Activated CD4-positive, alpha-beta memory T cell treated with anti-CD3 and anti-CD28 coated beads for 36 hours (primary cell): Measurements from ENCODE around the gene PRKAA1. TPM values are rescaled to one million over a fixed set of nuclear protein-coding genes. Genes with fewer than 3 reads are reported as not detected.

Experiments
- CTCF ChIA-PET: fragments of 350-600 bp; sonication (Branson Sonifier 250); formaldehyde crosslinking; loops from one replicate; lab custom pipeline; 2021; ENCODE audit warnings: antibody characterized with exemption, inconsistent platforms; lab: Charles Lee
- POLR2A ChIA-PET: fragments of 350-600 bp; sonication (Branson Sonifier 250); formaldehyde crosslinking; loops from one replicate; lab custom pipeline; 2021; ENCODE audit warnings: antibody characterized with exemption; lab: Charles Lee
- DNase-seq: peaks from one replicate; pipeline ENCODE4 v3.0.0-alpha.2; 2020
- H3K27ac Mint-ChIP-seq: one replicate; pipeline ENCODE4 v1.8.0; 2021; ENCODE audit warnings: mixed read lengths
- H3K27me3 Mint-ChIP-seq: one replicate; pipeline ENCODE4 v1.8.0; 2021; ENCODE audit warnings: mixed read lengths
- H3K36me3 Mint-ChIP-seq: one replicate; pipeline ENCODE4 v1.8.0; 2021; ENCODE audit warnings: mixed read lengths
- H3K4me1 Mint-ChIP-seq: one replicate; pipeline ENCODE4 v1.8.0; 2021; ENCODE audit warnings: low read depth, mixed read lengths
- H3K4me3 Mint-ChIP-seq: one replicate; pipeline ENCODE4 v1.8.0; 2021; ENCODE audit warnings: mild to moderate bottlenecking, mixed read lengths
- H3K9me3 Mint-ChIP-seq: one replicate; pipeline ENCODE4 v1.8.0; 2021; ENCODE audit warnings: mixed read lengths
- intact Hi-C: fragments of 100-400 bp; cut with micrococcal nuclease; formaldehyde crosslinking; loops from one replicate; pipeline ENCODE4 v1.15.1; 2023
- total RNA-seq, 2 experiments: library from RNA; stranded (reverse); gene quantifications; one replicate each; pipeline ENCODE4 v1.2.3, GENCODE V29; 2021

The PRKAA1 gene
- total RNA-seq, 2 experiments from 2014 or later, result 54.4 to 55.6 TPM

DNA sequence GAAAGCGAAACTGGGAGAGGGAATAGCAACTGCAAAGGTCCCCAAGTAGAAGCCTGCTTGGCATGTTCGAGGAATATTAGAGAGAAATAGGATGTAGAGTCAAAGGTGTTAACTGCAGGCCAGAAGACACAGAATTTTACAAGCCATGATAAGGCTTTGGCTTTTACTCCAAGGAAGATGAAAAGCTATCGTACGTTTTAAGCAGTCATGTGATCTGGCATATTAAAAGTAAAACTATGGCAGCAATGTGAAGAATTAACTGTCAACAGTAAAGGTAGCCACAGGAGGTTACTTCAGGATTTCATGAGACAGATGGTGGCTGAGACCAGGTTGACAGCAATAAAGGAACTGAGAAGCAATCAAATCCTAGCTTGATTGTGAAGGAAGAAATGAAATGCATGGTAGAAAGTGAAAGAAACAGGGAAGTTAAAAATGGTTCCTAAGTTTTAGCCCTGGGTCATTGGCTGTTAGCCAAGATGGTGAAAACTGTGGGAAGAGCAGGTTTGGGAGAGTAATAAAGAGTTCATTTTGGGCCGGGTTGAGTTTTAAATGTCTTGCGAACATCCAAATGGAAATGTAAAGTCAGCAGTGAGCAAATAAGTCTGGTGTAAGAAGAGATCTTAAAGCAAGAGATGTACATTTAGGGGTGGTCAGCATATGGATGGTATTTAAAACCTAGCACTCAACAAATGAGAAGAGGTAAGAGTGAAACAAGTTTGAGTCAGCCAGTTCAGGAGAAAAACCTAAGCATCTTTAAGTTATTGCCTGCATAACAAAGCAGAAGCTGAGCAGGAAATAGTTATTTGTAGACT is 22.1 kb downstream of the PRKAA1 start:
- H3K4me1 Mint-ChIP-seq, result peaks cover 29% of the 10 kb centered on the region
- peaks cover 14% of the 10 kb centered on the region for H3K36me3 Mint-ChIP-seq
- peak overlapping the region; percentile 80 for H3K27ac Mint-ChIP-seq
- H3K4me3 Mint-ChIP-seq, result no peak overlapping the region
- POLR2A ChIA-PET, result interaction anchor here (1.0 kb wide), 2 partner anchors 22 to 99 kb away, joined by 3 read pairs; no protein-coding TSS in a partner anchor
- CTCF ChIA-PET, result interaction anchor here (1.2 kb wide), 1 partner anchor 16 kb away, joined by 3 read pairs; no protein-coding TSS in a partner anchor
- H3K9me3 Mint-ChIP-seq, result no peaks in the 10 kb centered on the region
- no peak for DNase-seq
- intact Hi-C loops, result loop anchor here (1.0 kb wide), 1 partner anchor 20 kb away; no protein-coding TSS in a partner anchor
- H3K27me3 Mint-ChIP-seq, result no peaks in the 10 kb centered on the region

DNA sequence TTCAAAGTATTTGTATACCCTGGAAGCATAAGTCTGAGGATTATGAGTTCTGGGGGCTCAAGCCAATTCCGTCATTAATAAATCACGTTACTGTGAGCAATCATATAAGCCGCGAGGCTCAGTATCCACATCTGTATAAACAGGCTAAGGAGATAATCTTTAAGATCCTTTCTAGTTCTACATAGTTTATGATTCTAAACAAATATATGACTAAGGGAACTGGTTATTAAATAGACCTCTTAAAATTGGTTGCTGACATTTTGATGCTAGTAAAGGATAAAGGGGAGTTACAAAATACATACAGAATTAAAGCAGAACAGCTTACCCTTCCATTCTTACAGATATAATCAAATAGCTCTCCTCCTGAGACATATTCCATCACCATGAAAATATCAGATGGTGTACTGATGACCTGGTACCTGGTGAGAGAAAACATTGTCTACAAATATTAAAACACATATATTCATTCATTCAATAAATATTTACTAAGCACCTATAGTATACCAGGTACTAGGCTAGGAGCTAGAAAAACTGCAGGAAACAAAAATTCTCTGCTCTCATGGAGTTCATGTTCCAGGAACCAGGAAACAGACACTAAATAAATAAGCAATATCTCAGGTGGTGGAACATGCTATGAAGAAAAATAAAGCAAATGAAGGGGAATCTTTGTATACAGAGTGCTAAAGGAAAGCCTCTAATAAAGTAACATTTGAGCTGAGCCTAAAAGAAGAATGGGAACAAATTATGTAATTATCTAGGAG is 22.9 kb downstream of the PRKAA1 start:
- peaks cover 25% of the 10 kb centered on the region for H3K4me1 Mint-ChIP-seq
- no peaks in the 10 kb centered on the region for H3K9me3 Mint-ChIP-seq
- no peak for DNase-seq
- peaks cover 15% of the 10 kb centered on the region for H3K36me3 Mint-ChIP-seq
- CTCF ChIA-PET, result interaction anchor here (1.2 kb wide), 1 partner anchor 15 kb away, joined by 3 read pairs; no protein-coding TSS in a partner anchor
- POLR2A ChIA-PET, result no interaction called here
- no peak overlapping the region for H3K27ac Mint-ChIP-seq
- H3K27me3 Mint-ChIP-seq, result no peaks in the 10 kb centered on the region
- intact Hi-C loops, result no loop called here
- no peak overlapping the region for H3K4me3 Mint-ChIP-seq

DNA sequence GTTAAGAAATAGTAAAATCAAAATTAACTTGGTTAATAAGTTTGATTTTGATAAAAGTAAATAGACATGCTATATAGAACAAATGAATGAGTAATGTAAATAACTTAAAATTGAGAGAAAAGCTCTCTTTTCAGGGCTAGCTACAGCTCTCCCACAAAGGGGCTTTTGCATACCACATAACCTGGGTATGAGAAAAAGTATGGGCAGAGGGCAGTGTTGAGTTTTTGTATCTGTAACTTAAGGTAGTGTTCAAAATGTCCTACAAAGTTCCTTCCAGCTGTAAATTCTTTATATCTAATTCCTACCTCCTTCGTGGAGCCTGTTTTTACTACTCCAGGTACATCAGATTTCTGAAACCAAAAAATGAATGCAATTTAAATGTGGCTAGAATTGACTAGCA is 23.6 kb downstream of the PRKAA1 start:
- H3K4me3 Mint-ChIP-seq, result no peak overlapping the region
- POLR2A ChIA-PET, result no interaction called here
- no peaks in the 10 kb centered on the region for H3K9me3 Mint-ChIP-seq
- CTCF ChIA-PET, result no interaction called here
- no peaks in the 10 kb centered on the region for H3K27me3 Mint-ChIP-seq
- no peak overlapping the region for H3K27ac Mint-ChIP-seq
- intact Hi-C loops, result no loop called here
- DNase-seq, result no peak
- peaks cover 15% of the 10 kb centered on the region for H3K36me3 Mint-ChIP-seq
- H3K4me1 Mint-ChIP-seq, result peaks cover 23% of the 10 kb centered on the region

DNA sequence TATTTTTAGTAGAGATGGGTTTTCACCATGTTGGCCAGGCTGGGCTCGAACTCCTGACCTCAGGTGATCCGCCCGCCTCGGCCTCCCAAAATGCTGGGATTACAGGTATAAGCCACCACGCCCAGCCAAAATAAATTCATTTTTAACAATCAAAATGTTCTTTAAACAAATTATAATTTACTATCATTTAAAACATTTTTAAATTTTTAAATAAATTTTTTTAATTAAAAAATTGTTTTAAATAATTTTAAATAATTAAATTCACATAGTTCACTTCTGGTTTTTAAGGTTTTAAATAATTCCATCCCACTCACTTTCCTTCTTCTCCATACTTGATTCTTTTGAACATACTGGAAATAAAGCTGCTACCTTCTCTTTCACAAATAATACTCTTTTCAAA is 27.4 kb downstream of the PRKAA1 start:
- intact Hi-C loops, result no loop called here
- H3K36me3 Mint-ChIP-seq, result peaks cover 19% of the 10 kb centered on the region
- ChIA-PET CTCF (no interaction called here), POLR2A (no interaction called here)
- no peak overlapping the region for H3K4me3 Mint-ChIP-seq
- H3K27ac Mint-ChIP-seq, result no peak overlapping the region
- no peaks in the 10 kb centered on the region for H3K9me3 Mint-ChIP-seq
- no peaks in the 10 kb centered on the region for H3K27me3 Mint-ChIP-seq
- no peak for DNase-seq
- peaks cover 3% of the 10 kb centered on the region for H3K4me1 Mint-ChIP-seq

DNA sequence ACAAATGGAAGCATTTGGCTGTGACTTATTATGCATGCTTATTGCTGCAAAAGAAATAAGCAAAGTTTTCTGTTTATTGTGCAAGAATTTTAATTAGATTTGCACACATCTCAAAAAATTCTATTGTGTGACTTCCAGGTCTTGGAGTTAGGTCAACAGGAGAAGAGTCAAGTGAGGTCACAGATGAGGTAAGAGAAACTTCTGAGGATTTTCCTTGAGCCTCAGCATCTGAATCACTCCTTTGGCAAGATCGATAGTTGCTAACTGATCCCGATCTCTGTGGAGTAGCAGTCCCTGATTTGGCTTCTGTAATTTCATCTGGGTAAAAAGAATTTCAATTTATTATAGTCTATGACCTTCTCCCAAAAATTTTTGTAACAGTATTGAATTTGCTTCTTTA is 35.5 kb downstream of the PRKAA1 start:
- ChIA-PET CTCF (no interaction called here), POLR2A (no interaction called here)
- Mint-ChIP-seq H3K36me3 (peaks cover 31% of the 10 kb centered on the region), H3K27ac (no peak overlapping the region), H3K4me1 (no peaks in the 10 kb centered on the region), H3K4me3 (no peak overlapping the region), H3K9me3 (no peaks in the 10 kb centered on the region), H3K27me3 (no peaks in the 10 kb centered on the region)
- intact Hi-C loops, result no loop called here
- DNase-seq, result no peak

DNA sequence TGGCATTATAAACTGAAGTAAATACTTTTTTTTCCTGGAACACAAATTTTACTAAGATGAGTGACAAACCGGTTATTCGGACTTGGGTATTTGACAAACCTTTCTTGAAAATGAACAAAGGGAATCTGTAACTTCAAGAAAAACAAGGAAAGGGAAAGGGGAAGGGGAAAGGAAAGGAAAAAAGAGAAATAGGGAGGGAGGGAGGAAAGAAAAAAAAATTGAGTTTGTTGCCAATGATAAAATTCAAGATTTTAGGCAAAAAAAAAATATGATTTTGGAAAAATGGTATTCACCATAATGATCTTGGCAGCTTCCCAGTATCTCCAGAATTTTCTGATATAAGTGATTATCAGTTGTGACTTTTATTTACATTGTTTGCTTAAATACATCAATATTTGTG is 40.8 kb downstream of the PRKAA1 start:
- ChIA-PET POLR2A (interaction anchor here (1.5 kb wide), 1 partner anchor 75 kb away, joined by 4 read pairs; no protein-coding TSS in a partner anchor), CTCF (no interaction called here)
- intact Hi-C loops, result loop anchor here (5.0 kb wide), 2 partner anchors 350 to 535 kb away; no protein-coding TSS in a partner anchor
- DNase-seq, result no peak
- Mint-ChIP-seq H3K9me3 (no peaks in the 10 kb centered on the region), H3K4me1 (peaks cover 1% of the 10 kb centered on the region), H3K27me3 (no peaks in the 10 kb centered on the region), H3K27ac (no peak overlapping the region), H3K36me3 (peaks cover 14% of the 10 kb centered on the region), H3K4me3 (no peak overlapping the region)

DNA sequence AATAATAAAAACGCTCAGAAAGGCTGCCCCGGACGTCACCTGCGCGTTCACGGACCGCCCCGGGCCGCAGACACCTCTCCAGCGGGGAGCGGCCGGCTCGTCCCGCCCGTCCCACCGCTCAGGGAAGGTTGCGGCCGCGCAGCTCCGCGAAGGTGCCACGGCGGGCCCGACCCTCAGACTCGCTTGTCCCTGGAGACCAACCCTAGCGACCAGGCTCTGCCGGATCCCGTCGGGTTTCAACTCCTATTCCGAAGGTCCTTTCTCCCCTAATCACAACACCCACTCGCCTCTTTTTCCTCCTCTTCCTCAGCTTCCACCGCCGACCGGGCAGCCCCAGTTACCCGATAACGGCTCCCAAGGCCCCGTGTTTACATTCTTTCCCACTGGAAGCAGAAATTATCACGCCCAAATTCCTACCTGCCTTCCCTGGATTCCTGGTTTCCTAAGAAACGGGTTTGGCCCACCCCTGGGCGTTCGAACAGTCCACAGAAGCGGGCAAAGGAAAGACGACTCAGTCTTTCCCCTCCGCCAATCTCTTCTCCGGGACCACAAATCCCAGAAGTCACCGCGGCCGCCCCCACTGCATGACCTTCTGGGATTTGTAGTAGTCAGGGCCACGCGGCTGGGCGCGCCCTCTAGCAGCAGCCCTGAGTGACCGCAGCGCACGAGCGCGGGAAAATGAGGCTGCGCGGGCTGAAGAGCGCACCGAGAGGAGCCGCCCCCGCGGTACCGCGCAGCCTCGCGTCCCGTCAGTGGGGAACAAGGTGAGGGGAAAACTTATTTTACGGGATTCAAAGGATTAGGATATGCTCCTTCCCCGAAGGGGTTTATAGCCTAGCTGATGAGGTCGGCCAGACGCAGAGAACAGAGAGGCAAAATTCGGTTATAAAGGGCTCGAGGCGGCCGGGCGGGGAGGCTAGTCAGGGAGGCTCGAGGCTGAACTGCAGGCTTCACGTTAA is 42.5 kb downstream of the PRKAA1 start, which contains the start of gene TTC33:
Gene TTC33, minus strand, starts transcription at position 555 of the 959 bp plus-strand sequence. CDS start 8,943 bp downstream, outside the sequence.
- Mint-ChIP-seq H3K4me3 (peak within 1 kb of the TSS; percentile 21), H3K27ac (no peak within 1 kb of the TSS), H3K27me3 (no peaks in the 10 kb centered on the region), H3K4me1 (peaks cover 17% of the 10 kb centered on the region), H3K9me3 (no peaks in the 10 kb centered on the region), H3K36me3 (peaks cover 15% of the 10 kb centered on the region)
- intact Hi-C loops, result loop anchor here (1.0 to 5.0 kb wide), 8 partner anchors 21 to 533 kb away; partner anchors contain the start of genes PRKAA1 and RPL37
- peak; percentile 98 for DNase-seq
- POLR2A ChIA-PET, result interaction anchor here (1.0 to 1.7 kb wide), 4 partner anchors 16 to 77 kb away, joined by 3 to 8 read pairs (median 4); no protein-coding TSS in a partner anchor
- CTCF ChIA-PET, result interaction anchor here (0.8 to 1.6 kb wide), 7 partner anchors 22 to 1040 kb away, joined by 3 to 5 read pairs (median 3); partner anchors contain the start of gene PRKAA1

DNA sequence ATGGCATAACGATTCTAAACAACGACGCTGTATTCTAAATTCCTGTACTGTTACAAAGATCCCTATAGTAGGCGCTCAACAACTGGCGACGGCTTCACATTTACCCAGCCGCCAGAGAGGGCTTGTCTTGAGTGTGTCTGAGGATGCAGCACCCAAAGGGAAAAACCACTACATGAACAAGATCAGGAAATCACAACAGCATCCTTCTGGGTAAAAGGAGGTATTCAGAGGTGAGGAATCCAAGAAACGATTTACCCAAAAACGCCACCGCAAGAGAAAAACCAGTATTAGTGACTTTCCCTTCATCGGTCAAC is 43.1 kb downstream of the PRKAA1 start:
- intact Hi-C loops, result loop anchor here (1.0 to 5.0 kb wide), 7 partner anchors 43 to 533 kb away; partner anchors contain the start of genes PRKAA1 and RPL37
- POLR2A ChIA-PET, result interaction anchor here (1.3 to 1.7 kb wide), 4 partner anchors 71 to 78 kb away, joined by 3 to 8 read pairs (median 4); no protein-coding TSS in a partner anchor
- CTCF ChIA-PET, result interaction anchor here (0.8 to 1.6 kb wide), 6 partner anchors 43 to 1039 kb away, joined by 3 read pairs; partner anchors contain the start of gene PRKAA1
- peak; percentile 80 for DNase-seq
- Mint-ChIP-seq H3K4me1 (peaks cover 21% of the 10 kb centered on the region), H3K27ac (no peak overlapping the region), H3K36me3 (peaks cover 17% of the 10 kb centered on the region), H3K4me3 (no peak overlapping the region), H3K9me3 (no peaks in the 10 kb centered on the region), H3K27me3 (no peaks in the 10 kb centered on the region)

DNA sequence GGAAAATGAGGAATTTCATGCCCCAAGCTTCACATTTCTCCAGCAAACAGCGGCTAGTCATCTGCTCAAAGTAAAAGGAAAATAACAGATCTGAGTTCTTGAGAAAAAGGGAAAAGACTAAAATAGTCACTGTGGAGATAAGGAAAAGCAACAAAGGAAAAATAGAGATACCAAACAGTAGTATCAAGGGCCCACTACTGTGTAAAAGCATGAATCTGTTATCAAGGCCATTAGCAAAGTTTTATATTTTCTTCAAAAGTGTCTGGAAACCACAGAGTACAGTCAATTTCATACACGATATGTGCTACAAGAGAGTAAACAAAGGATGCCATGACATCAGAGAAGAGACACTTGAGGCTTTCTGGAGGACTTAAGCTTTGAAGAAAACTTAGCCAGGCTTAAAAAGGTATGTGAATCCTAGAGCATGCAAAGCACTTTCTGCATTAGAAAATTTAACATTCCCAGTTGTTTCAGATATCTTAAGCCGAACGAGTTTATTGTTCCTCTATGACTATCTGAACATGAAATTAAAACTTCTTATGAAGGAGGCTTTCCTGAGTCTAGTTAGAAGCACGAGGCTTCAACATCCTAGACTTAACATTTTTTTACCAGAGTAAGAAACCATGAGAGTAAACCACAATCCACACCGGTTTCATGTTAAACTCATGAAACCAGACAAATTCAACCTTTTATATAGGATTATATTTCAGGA is 43.6 kb downstream of the PRKAA1 start:
- no peak overlapping the region for H3K27ac Mint-ChIP-seq
- DNase-seq, result no peak
- POLR2A ChIA-PET, result interaction anchor here (1.3 to 1.7 kb wide), 4 partner anchors 71 to 78 kb away, joined by 3 to 8 read pairs (median 4); no protein-coding TSS in a partner anchor

DNA sequence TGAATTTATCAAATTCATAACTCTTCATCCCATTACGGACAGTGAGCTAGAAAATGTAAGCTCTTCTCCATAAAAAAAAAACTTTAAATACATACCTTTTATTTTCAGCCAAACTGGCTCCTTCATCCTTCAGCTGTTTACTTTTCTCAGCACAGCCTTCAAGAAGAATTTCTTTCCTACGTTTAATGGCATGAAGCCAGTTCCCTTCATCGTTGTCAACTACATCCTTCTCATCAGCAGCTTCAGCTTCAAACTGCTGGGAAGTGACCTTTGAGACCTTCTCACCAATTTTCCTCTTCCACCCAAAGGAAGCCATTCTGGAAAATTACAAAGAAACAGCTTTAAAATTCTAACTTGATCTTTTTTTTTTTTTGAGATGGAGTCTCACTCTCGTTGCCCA is 51.5 kb downstream of the PRKAA1 start:
- intact Hi-C loops, result no loop called here
- POLR2A ChIA-PET, result interaction anchor here (0.6 kb wide), 1 partner anchor 86 kb away, joined by 3 read pairs; no protein-coding TSS in a partner anchor
- peaks cover 36% of the 10 kb centered on the region for H3K4me1 Mint-ChIP-seq
- CTCF ChIA-PET, result interaction anchor here (1.4 kb wide), 1 partner anchor 798 kb away, joined by 5 read pairs; no protein-coding TSS in a partner anchor
- H3K27ac Mint-ChIP-seq, result no peak overlapping the region
- no peaks in the 10 kb centered on the region for H3K27me3 Mint-ChIP-seq
- peaks cover 26% of the 10 kb centered on the region for H3K36me3 Mint-ChIP-seq
- DNase-seq, result no peak
- H3K4me3 Mint-ChIP-seq, result no peak overlapping the region
- no peaks in the 10 kb centered on the region for H3K9me3 Mint-ChIP-seq

More for the DNA sequence above, 43.6 kb downstream of the PRKAA1 start:
- intact Hi-C loops, result loop anchor here (1.0 to 5.0 kb wide), 7 partner anchors 44 to 532 kb away; partner anchors contain the start of genes PRKAA1 and RPL37
- peaks cover 17% of the 10 kb centered on the region for H3K36me3 Mint-ChIP-seq
- no peaks in the 10 kb centered on the region for H3K27me3 Mint-ChIP-seq
- no peak overlapping the region for H3K4me3 Mint-ChIP-seq
- no peaks in the 10 kb centered on the region for H3K9me3 Mint-ChIP-seq
- peaks cover 22% of the 10 kb centered on the region for H3K4me1 Mint-ChIP-seq
- CTCF ChIA-PET, result interaction anchor here (0.8 to 1.4 kb wide), 5 partner anchors 44 to 806 kb away, joined by 3 to 8 read pairs (median 3); partner anchors contain the start of gene PRKAA1
